HEK293 (cell line): ENCODE data around the gene IDH3B.

Experiments used
- HOXA7 ChIP-seq: sonication (generic); formaldehyde crosslinking; IDR thresholded peaks from 2 replicates; pipeline ENCODE4 v1.8.1; 2022; ENCODE audit warnings: missing genetic modification reagents, borderline replicate concordance
- KLF9 ChIP-seq: fragments of 450-650 bp; formaldehyde crosslinking; IDR thresholded peaks from 2 replicates; pipeline ENCODE4 v1.5.1; 2016; ENCODE audit warnings: missing biosample characterization, missing genetic modification characterization, low read depth
- OVOL3 ChIP-seq: fragments of 450-650 bp; formaldehyde crosslinking; IDR thresholded peaks from 2 replicates; pipeline ENCODE4 v1.5.1; 2016; ENCODE audit warnings: missing biosample characterization, missing genetic modification characterization
- PRDM1 ChIP-seq: fragments of 450-650 bp; formaldehyde crosslinking; IDR thresholded peaks from 2 replicates; pipeline ENCODE4; 2016; ENCODE audit warnings: missing biosample characterization, missing genetic modification characterization
- PRDM6 ChIP-seq: fragments of 450-650 bp; formaldehyde crosslinking; IDR thresholded peaks from 2 replicates; pipeline ENCODE4 v1.5.1; 2017; ENCODE audit warnings: missing biosample characterization, missing genetic modification characterization
- SALL2 ChIP-seq: fragments of 450-650 bp; formaldehyde crosslinking; IDR thresholded peaks from 2 replicates; pipeline ENCODE4 v1.5.0; 2017; ENCODE audit warnings: missing biosample characterization, mild to moderate bottlenecking, missing genetic modification characterization, borderline replicate concordance
- SCRT2 ChIP-seq: fragments of 450-650 bp; formaldehyde crosslinking; IDR thresholded peaks from 2 replicates; pipeline ENCODE4 v1.5.1; 2016; ENCODE audit warnings: missing biosample characterization, missing genetic modification characterization
- YY1 ChIP-seq: fragments of 450-650 bp; formaldehyde crosslinking; IDR thresholded peaks from 2 replicates; pipeline ENCODE4 v1.5.1; 2018; ENCODE audit warnings: missing biosample characterization, missing genetic modification characterization
- ZBTB1 ChIP-seq: fragments of 450-650 bp; formaldehyde crosslinking; IDR thresholded peaks from 2 replicates; pipeline ENCODE4 v1.5.1; 2016; ENCODE audit warnings: missing biosample characterization, missing genetic modification characterization
- ZBTB21 ChIP-seq: fragments of 450-650 bp; formaldehyde crosslinking; IDR thresholded peaks from 2 replicates; pipeline ENCODE4 v1.5.1; 2017; ENCODE audit warnings: missing biosample characterization, missing genetic modification characterization
- ZBTB26 ChIP-seq: fragments of 450-650 bp; formaldehyde crosslinking; optimal IDR thresholded peaks from 2 replicates; pipeline ENCODE3; 2016; ENCODE audit warnings: missing biosample characterization, mild to moderate bottlenecking, missing genetic modification characterization
- ZBTB49 ChIP-seq: fragments of 450-650 bp; formaldehyde crosslinking; IDR thresholded peaks from 2 replicates; pipeline ENCODE4 v1.5.1; 2016; ENCODE audit warnings: missing biosample characterization, missing genetic modification characterization, low read depth
- ZBTB7A ChIP-seq: fragments of 450-650 bp; formaldehyde crosslinking; IDR thresholded peaks from 2 replicates; pipeline ENCODE4 v1.5.1; 2016; ENCODE audit warnings: low read depth, missing biosample characterization, missing genetic modification characterization
- ZFP69B ChIP-seq: fragments of 450-650 bp; formaldehyde crosslinking; IDR thresholded peaks from 2 replicates; pipeline ENCODE4 v1.5.1; 2016; ENCODE audit warnings: missing biosample characterization, missing genetic modification characterization
- ZIC2 ChIP-seq: fragments of 450-650 bp; formaldehyde crosslinking; IDR thresholded peaks from 2 replicates; pipeline ENCODE4 v1.5.1; 2016; ENCODE audit warnings: missing biosample characterization, missing genetic modification characterization
- ZNF114 ChIP-seq: fragments of 450-650 bp; formaldehyde crosslinking; IDR thresholded peaks from 2 replicates; pipeline ENCODE4 v1.5.0; 2017; ENCODE audit warnings: missing biosample characterization, missing genetic modification characterization
- ZNF175 ChIP-seq: fragments of 450-650 bp; formaldehyde crosslinking; IDR thresholded peaks from 2 replicates; pipeline ENCODE4 v1.5.1; 2016; ENCODE audit warnings: missing biosample characterization, missing genetic modification characterization
- ZNF366 ChIP-seq: fragments of 450-650 bp; formaldehyde crosslinking; conservative IDR thresholded peaks from 2 replicates; pipeline ENCODE4 v1.5.1; 2016; ENCODE audit warnings: missing biosample characterization, missing genetic modification characterization
- ZNF398 ChIP-seq: fragments of 450-650 bp; formaldehyde crosslinking; IDR thresholded peaks from 2 replicates; pipeline ENCODE4 v1.5.1; 2017; ENCODE audit warnings: missing biosample characterization, missing genetic modification characterization
- ZNF473 ChIP-seq: fragments of 450-650 bp; formaldehyde crosslinking; IDR thresholded peaks from 2 replicates; pipeline ENCODE4 v1.5.1; 2017; ENCODE audit warnings: missing biosample characterization, missing genetic modification characterization
- ZNF514 ChIP-seq: fragments of 450-650 bp; formaldehyde crosslinking; IDR thresholded peaks from 2 replicates; pipeline ENCODE4 v1.5.1; 2016; ENCODE audit warnings: missing biosample characterization, missing genetic modification characterization
- ZNF544 ChIP-seq: fragments of 450-650 bp; formaldehyde crosslinking; IDR thresholded peaks from 2 replicates; pipeline ENCODE4 v1.5.0; 2017; ENCODE audit warnings: missing biosample characterization, missing genetic modification characterization
- ZNF558 ChIP-seq: fragments of 450-650 bp; formaldehyde crosslinking; IDR thresholded peaks from 2 replicates; pipeline ENCODE4 v1.5.1; 2016; ENCODE audit warnings: missing biosample characterization, missing genetic modification characterization
- ZNF580 ChIP-seq: fragments of 450-650 bp; formaldehyde crosslinking; IDR thresholded peaks from 2 replicates; pipeline ENCODE4 v1.5.1; 2016; ENCODE audit warnings: missing biosample characterization, missing genetic modification characterization
- ZNF626 ChIP-seq: fragments of 450-650 bp; sonication (Bioruptor Pico); formaldehyde crosslinking; IDR thresholded peaks from 2 replicates; pipeline ENCODE4 v1.5.1; 2018; ENCODE audit warnings: missing biosample characterization, missing genetic modification characterization, inconsistent platforms
- ZNF664 ChIP-seq: fragments of 450-650 bp; formaldehyde crosslinking; IDR thresholded peaks from 2 replicates; pipeline ENCODE4 v1.5.1; 2016; ENCODE audit warnings: missing biosample characterization, missing genetic modification characterization
- ZNF670 ChIP-seq: fragments of 450-650 bp; formaldehyde crosslinking; IDR thresholded peaks from 2 replicates; pipeline ENCODE4 v1.5.1; 2016; ENCODE audit warnings: missing biosample characterization, missing genetic modification characterization, low read depth
- ZNF747 ChIP-seq: fragments of 450-650 bp; formaldehyde crosslinking; IDR thresholded peaks from 2 replicates; pipeline ENCODE4 v1.5.1; 2016; ENCODE audit warnings: missing biosample characterization, missing genetic modification characterization
- ZNF792 ChIP-seq: fragments of 450-650 bp; formaldehyde crosslinking; IDR thresholded peaks from 2 replicates; pipeline ENCODE4 v1.5.1; 2016; ENCODE audit warnings: missing biosample characterization, missing genetic modification characterization
- ZSCAN16 ChIP-seq: fragments of 450-650 bp; formaldehyde crosslinking; IDR thresholded peaks from 2 replicates; pipeline ENCODE4 v1.5.1; 2016; ENCODE audit warnings: missing biosample characterization, missing genetic modification characterization

IDH3B gene

GRCh38 chr20:2658414-2659354, 5.3 kb downstream of the IDH3B start (continued):
- TF ChIP-seq ZBTB26 (tag by site-specific recombination) (no peak), ZNF580 (tag by site-specific recombination) (no peak), ZSCAN16 (tag by site-specific recombination) (no peak), ZNF366 (tag by site-specific recombination) (peak; percentile 86), ZIC2 (tag by site-specific recombination) (no peak), ZNF558 (tag by site-specific recombination) (0 out of 2 replicates have a peak, but pooled peaks have one; percentile 39), ZNF398 (tag by site-specific recombination) (no peak), PRDM1 (tag by site-specific recombination) (no peak), ZNF670 (tag by site-specific recombination) (no peak), ZNF175 (no peak), ZBTB49 (tag by site-specific recombination) (no peak), ZNF747 (tag by site-specific recombination) (no peak), ZFP69B (no peak), ZNF544 (tag by site-specific recombination) (no peak), ZNF114 (tag by site-specific recombination) (no peak), ZNF473 (tag by site-specific recombination) (no peak), ZBTB7A (no peak), ZBTB21 (no peak), KLF9 (tag by site-specific recombination) (no peak), ZNF514 (no peak), ZNF664 (tag by site-specific recombination) (no peak), ZBTB1 (no peak), OVOL3 (no peak), ZNF792 (no peak), SALL2 (no peak), HOXA7 (CRISPR knock-in tag) (no peak), SCRT2 (no peak), YY1 (tag by site-specific recombination) (no peak; the same call in 1 of the 2 replicates), ZNF626 (tag by site-specific recombination) (no peak), PRDM6 (tag by site-specific recombination) (no peak)
